ENCODE measurements around the gene ZNF385A.

The ZNF385A gene

DNA sequence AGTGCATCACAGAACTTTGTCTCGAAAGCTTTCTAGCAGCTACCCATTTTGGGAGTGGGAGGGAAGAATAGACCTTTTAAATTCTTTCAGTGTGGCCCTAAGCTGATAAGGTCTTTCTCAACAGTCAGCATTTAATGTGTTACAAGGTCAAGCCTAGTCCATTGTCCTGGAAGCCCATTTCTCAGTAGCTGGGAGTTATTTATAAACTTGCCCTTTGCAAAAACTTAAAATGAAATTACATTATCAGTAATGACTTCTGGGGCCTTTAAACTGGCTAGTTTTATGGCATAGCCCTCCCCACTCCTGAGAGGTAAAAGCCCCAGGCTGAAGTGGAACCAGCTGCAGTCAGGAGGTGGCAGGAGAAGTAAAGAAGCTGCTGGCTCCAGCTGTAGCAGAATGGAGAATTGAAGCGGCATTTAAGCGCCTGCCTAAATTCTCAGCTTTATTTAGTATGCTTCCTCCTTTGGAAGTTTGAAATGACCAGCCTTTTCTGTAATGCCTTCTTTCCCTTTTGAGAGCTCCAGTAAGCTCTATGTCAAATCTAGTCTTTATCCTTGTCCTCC is 47.2 kb downstream of the ZNF385A start:
- in situ Hi-C loops (cut with MboI; ENCODE audit: low sequenced_read_pairs): no loop called here

- in situ Hi-C loops (cut with MboI; ENCODE audit: low sequenced_read_pairs): no loop called here
These were observed 51.0 kb downstream of the ZNF385A start for GRCh38 chr12:54333420-54334034.

GRCh38 chr12:54331461-54331860 is 53.1 kb downstream of the ZNF385A start:
- in situ Hi-C loops (cut with MboI; ENCODE audit: low sequenced_read_pairs): no loop called here

DNA sequence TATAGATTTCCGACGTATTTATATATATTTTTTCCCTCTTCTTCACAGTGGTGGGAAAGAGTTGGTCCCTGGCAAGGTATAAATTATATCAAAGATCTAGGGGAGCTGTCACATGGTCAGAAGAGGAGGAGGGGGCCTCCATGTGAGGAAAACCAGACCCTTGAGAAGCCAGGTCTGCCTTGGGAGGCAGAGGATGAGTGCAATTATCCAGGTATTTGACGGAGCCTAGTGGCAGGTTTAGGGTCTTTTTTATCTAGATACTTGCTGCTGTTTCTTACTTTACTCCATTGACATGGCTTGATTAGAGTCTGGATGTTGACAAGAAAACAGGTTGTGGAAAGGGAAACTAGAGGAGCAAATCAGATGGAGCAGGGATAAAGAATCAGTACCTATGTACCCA is 54.1 kb downstream of the ZNF385A start:
- in situ Hi-C loops (cut with MboI; ENCODE audit: low sequenced_read_pairs): no loop called here

GRCh38 chr12:54329759-54330158 is 54.8 kb downstream of the ZNF385A start:
- in situ Hi-C loops (cut with MboI; ENCODE audit: low sequenced_read_pairs): loop anchor here (5.0 kb wide), 1 partner anchor 37 kb away; no protein-coding TSS in a partner anchor

DNA sequence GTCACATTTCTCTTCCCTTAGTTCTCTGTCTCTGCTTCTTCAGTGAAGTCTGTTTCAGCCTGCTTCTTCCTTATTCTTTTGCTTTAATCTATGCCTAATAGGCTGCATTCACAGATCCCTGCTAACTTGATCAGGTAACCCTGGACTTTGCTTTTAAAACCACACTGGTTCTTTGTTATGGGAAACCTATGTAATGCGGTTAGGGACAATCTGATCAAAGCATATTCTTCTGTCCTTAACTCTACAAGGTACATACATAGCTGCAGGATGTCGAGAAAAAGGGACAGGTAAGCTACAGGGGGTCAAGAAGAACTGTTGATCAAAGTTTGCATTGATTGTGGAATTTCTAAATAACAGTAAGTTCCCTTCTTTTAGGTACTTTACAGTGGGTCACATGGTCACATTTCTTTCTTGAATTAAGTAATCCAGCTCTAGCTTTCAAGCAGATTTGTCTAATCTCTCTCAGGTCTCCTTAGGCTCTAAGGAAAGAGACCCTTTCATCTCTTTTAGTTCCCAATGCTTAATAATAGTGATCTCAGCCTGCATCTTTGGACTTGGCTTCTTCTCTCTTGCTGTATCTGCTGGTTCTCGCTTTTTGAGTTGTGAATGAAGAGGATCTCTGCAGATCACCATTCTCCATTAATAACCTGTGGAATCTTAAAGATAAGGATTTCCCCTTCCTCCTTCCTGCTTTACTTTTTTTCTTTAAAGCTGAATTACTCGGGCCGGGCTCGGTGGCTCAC is 55.8 kb downstream of the ZNF385A start:
- in situ Hi-C loops (cut with MboI; ENCODE audit: low sequenced_read_pairs): loop anchor here (5.0 kb wide), 1 partner anchor 36 kb away; no protein-coding TSS in a partner anchor

GRCh38 chr12:54325442-54326109 is 59.0 kb downstream of the ZNF385A start:
- in situ Hi-C loops (cut with MboI; ENCODE audit: low sequenced_read_pairs): loop anchor here (5.0 kb wide), 1 partner anchor 33 kb away; no protein-coding TSS in a partner anchor

- in situ Hi-C loops (cut with MboI; ENCODE audit: low sequenced_read_pairs): loop anchor here (5.0 kb wide), 1 partner anchor 33 kb away; no protein-coding TSS in a partner anchor
These were observed 59.7 kb downstream of the ZNF385A start, which contains the start of gene COPZ1 for GRCh38 chr12:54324617-54325441. Gene COPZ1, plus strand, starts transcription at chr12:54325131. Its CDS starts 33 bp downstream, at chr12:54325164.

- in situ Hi-C loops (cut with MboI; ENCODE audit: low sequenced_read_pairs): no loop called here
These were observed 63.2 kb downstream of the ZNF385A start for GRCh38 chr12:54321363-54321762.
